Kidney glomerular epithelial cell (primary cell): Measurements from ENCODE around the gene MUC4.

Experiments used
- DNase-seq: peaks from one replicate; lab custom pipeline; 2025; lab: John Stamatoyannopoulos, UW

MUC4 gene

GRCh38 chr3:195811756-195812155 is at the start of gene MUC4:
Gene MUC4 (minus strand): TSS chr3:195811929. CDS start chr3:195811817, 112 bp downstream.
- no peak for DNase-seq

- DNase-seq = no peak
Observed at GRCh38 chr3:195860456-195860855, 48.7 kb upstream of the MUC4 start.

- DNase-seq = no peak
Observed at GRCh38 chr3:195859846-195860411, 48.2 kb upstream of the MUC4 start.

GRCh38 chr3:195859061-195859845 is 47.5 kb upstream of the MUC4 start:
- DNase-seq = peak; percentile 62

GRCh38 chr3:195856410-195857084 is 44.8 kb upstream of the MUC4 start:
- no peak for DNase-seq

- no peak for DNase-seq
Observed at GRCh38 chr3:195855471-195856409, 44.0 kb upstream of the MUC4 start.

GRCh38 chr3:195854628-195855294 is 43.0 kb upstream of the MUC4 start:
- no peak for DNase-seq

GRCh38 chr3:195853996-195854395 is 42.3 kb upstream of the MUC4 start:
- no peak for DNase-seq

- no peak for DNase-seq
Observed at GRCh38 chr3:195853036-195853435, 41.3 kb upstream of the MUC4 start.

- peak; percentile 95 for DNase-seq
Observed at GRCh38 chr3:195850857-195851543, 39.3 kb upstream of the MUC4 start.

GRCh38 chr3:195849322-195850074 is 37.8 kb upstream of the MUC4 start:
- no peak for DNase-seq

GRCh38 chr3:195847055-195847950 is 35.6 kb upstream of the MUC4 start:
- DNase-seq = no peak

- DNase-seq = no peak
Observed at GRCh38 chr3:195845483-195845882, 33.8 kb upstream of the MUC4 start.

GRCh38 chr3:195844671-195845218 is 33.0 kb upstream of the MUC4 start:
- no peak for DNase-seq

GRCh38 chr3:195839260-195840010 is 27.7 kb upstream of the MUC4 start:
- no peak for DNase-seq

- DNase-seq = no peak
Observed at GRCh38 chr3:195838714-195839113, 27.0 kb upstream of the MUC4 start.

- DNase-seq = no peak
Observed at GRCh38 chr3:195836476-195837135, 24.9 kb upstream of the MUC4 start.
